ACC112 (cell line): Measurements from ENCODE around the gene CYP4V2.

Experiments
- H2AFZ ChIP-seq: fragments of 200-600 bp; sonication (generic); one replicate; pipeline ENCODE4 v1.6.0; 2017; ENCODE audit warnings: antibody characterized with exemption, low read length; ENCODE audit not compliant: unreplicated experiment
- H3K27ac ChIP-seq: fragments of 200-600 bp; sonication (generic); 2 replicates; pipeline ENCODE4 v1.5.1; 2014; ENCODE audit warnings: low read depth, mild to moderate bottlenecking, antibody characterized with exemption, low read length, moderate library complexity
- H3K27me3 ChIP-seq: fragments of 200-600 bp; sonication (generic); 2 replicates; pipeline ENCODE4 v1.6.1; 2014; ENCODE audit warnings: mild to moderate bottlenecking, antibody characterized with exemption, low read length, moderate library complexity, mixed read lengths; ENCODE audit not compliant: insufficient read depth
- H3K36me3 ChIP-seq: fragments of 200-600 bp; sonication (generic); 2 replicates; pipeline ENCODE4 v1.6.1; 2016; ENCODE audit warnings: mild to moderate bottlenecking, antibody characterized with exemption, low read length, moderate library complexity, mixed read lengths; ENCODE audit not compliant: insufficient read depth
- H3K4me1 ChIP-seq: fragments of 200-600 bp; sonication (generic); one replicate; pipeline ENCODE4 v1.6.1; 2016; ENCODE audit warnings: low read length, mixed read lengths; ENCODE audit not compliant: insufficient read depth, unreplicated experiment, control insufficient read depth
- H3K4me3 ChIP-seq: fragments of 200-600 bp; sonication (generic); 2 replicates; pipeline ENCODE4 v1.5.1; 2014; ENCODE audit warnings: mild to moderate bottlenecking, low read depth, low read length
- H3K79me2 ChIP-seq: fragments of 200-600 bp; sonication (generic); one replicate; pipeline ENCODE4 v1.6.0; 2016; ENCODE audit warnings: low read length; ENCODE audit not compliant: control insufficient read depth, unreplicated experiment, insufficient read depth

The CYP4V2 gene

GRCh38 chr4:186189656-186190055 lies 1.7 kb upstream of the CYP4V2 start:
- H3K4me3 ChIP-seq: no peak overlapping the region

DNA sequence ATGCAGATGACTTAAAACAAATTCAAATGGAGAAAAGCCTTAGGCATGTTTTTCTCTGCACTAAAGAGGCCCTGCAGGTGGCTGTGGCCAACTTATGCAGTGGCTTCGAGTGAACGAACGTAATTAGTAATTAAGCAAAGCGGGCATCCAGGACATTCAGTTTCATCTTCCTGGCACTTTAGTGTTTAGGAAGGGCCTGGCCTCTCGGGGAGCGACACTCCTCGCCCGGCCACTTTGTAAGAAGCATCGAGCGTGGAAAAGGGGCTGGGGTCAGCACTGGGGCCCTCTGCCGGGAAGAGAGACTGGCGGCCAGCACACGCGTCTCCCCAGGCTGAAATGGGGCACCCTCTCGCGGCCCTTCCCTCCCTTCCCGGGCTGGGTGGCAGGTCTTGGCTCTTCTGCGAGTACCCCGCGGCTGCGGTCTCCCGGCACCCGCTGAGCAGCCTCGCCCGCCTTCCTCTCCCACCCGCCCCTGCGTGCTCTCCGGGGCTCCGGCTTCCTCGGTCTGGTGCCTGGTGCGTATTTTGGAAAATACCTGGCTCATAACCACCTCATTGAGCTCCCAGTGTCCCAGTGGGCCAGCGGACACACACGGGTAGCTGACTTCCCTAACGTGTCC lies 677 bp upstream of the CYP4V2 start:
- Histone ChIP-seq H3K27me3 (no peaks in the 10 kb centered on the region), H3K27ac (peak overlapping the region; percentile 38), H3K4me1 (peaks cover 16% of the 10 kb centered on the region), H2AFZ (peak overlapping the region; percentile 89), H3K36me3 (no peaks in the 10 kb centered on the region; the same call in 1 of the 2 replicates), H3K4me3 (peak overlapping the region; percentile 98), H3K79me2 (no peaks in the 10 kb centered on the region)

More at GRCh38 chr4:186189656-186190055, 1.7 kb upstream of the CYP4V2 start:
- Histone ChIP-seq H2AFZ (no peak overlapping the region), H3K79me2 (no peaks in the 10 kb centered on the region), H3K36me3 (no peaks in the 10 kb centered on the region), H3K27me3 (no peaks in the 10 kb centered on the region), H3K4me1 (peaks cover 16% of the 10 kb centered on the region), H3K27ac (no peak overlapping the region)

DNA sequence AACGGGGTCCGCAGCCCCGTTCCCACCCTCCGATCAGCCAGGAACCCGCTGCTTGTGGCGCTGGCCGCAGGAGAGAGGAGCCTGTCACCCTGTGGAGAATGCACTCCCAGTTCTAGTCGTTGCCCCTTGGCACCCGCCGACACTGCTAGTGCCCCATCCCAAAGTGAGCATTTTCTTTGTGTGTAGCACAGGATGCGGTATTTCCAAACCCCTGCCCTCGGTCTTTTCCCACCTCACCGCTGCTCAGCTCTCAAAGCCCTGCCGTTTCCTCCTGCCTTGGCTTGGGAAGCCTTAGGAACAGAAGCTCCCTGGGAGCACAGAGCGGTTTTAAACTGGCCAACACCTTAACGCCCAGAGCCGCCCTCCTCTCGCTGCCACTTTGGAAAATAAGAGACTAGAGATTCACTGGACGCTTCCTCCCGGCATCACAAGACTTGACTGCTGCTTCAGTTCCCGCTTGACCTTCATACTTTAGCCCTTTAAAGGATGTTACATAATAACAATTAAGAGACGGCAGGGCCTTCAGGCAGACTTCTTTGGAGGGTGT lies 772 bp downstream of the CYP4V2 start:
- Histone ChIP-seq H3K27ac (peak overlapping the region; percentile 38), H2AFZ (peak overlapping the region; percentile 89), H3K36me3 (peaks cover 9% of the 10 kb centered on the region; the same call in 1 of the 2 replicates), H3K79me2 (no peaks in the 10 kb centered on the region), H3K4me3 (peak overlapping the region; percentile 98), H3K4me1 (peaks cover 16% of the 10 kb centered on the region), H3K27me3 (no peaks in the 10 kb centered on the region)

GRCh38 chr4:186193851-186194250 lies 2.5 kb downstream of the CYP4V2 start:
- H3K4me1 ChIP-seq: peaks cover 16% of the 10 kb centered on the region
- H3K79me2 ChIP-seq: no peaks in the 10 kb centered on the region
- H3K4me3 ChIP-seq: no peak overlapping the region
- H3K27ac ChIP-seq: no peak overlapping the region
- H3K36me3 ChIP-seq: peaks cover 9% of the 10 kb centered on the region; the same call in 1 of the 2 replicates
- H2AFZ ChIP-seq: no peak overlapping the region
- no peaks in the 10 kb centered on the region for H3K27me3 ChIP-seq

GRCh38 chr4:186196063-186196462 lies 4.7 kb downstream of the CYP4V2 start:
- H3K36me3 ChIP-seq: peaks cover 9% of the 10 kb centered on the region; the same call in 1 of the 2 replicates
- peaks cover 11% of the 10 kb centered on the region for H3K4me1 ChIP-seq
- H2AFZ ChIP-seq: no peak overlapping the region
- no peak overlapping the region for H3K27ac ChIP-seq
- H3K4me3 ChIP-seq: no peak overlapping the region
- H3K79me2 ChIP-seq: no peaks in the 10 kb centered on the region
- no peaks in the 10 kb centered on the region for H3K27me3 ChIP-seq

- Histone ChIP-seq H3K4me1 (no peaks in the 10 kb centered on the region), H3K4me3 (no peak overlapping the region), H3K27ac (no peak overlapping the region), H2AFZ (no peak overlapping the region), H3K27me3 (no peaks in the 10 kb centered on the region), H3K79me2 (no peaks in the 10 kb centered on the region), H3K36me3 (peaks cover 9% of the 10 kb centered on the region; the same call in 1 of the 2 replicates)
Measured at GRCh38 chr4:186200516-186200915, 9.1 kb downstream of the CYP4V2 start.

DNA sequence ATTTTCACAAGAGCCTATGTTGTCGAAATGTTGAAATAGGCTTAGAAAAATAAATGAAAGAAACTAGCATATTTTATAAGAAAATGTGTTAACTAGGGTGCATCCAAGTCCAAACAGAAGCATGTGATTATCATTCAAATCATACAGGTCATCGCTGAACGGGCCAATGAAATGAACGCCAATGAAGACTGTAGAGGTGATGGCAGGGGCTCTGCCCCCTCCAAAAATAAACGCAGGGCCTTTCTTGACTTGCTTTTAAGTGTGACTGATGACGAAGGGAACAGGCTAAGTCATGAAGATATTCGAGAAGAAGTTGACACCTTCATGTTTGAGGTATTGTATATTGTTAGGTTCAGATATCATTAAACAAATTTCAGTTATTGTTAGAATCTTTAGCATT lies 9.6 kb downstream of the CYP4V2 start:
- Histone ChIP-seq H3K4me1 (no peaks in the 10 kb centered on the region), H3K79me2 (no peaks in the 10 kb centered on the region), H3K27ac (no peak overlapping the region), H3K4me3 (no peak overlapping the region), H2AFZ (no peak overlapping the region), H3K36me3 (peaks cover 8% of the 10 kb centered on the region; the same call in 1 of the 2 replicates), H3K27me3 (no peaks in the 10 kb centered on the region)

GRCh38 chr4:186201535-186202230 lies 10.3 kb downstream of the CYP4V2 start:
- no peak overlapping the region for H3K27ac ChIP-seq
- H3K4me1 ChIP-seq: no peaks in the 10 kb centered on the region
- H3K4me3 ChIP-seq: no peak overlapping the region
- H3K79me2 ChIP-seq: no peaks in the 10 kb centered on the region
- H3K27me3 ChIP-seq: no peaks in the 10 kb centered on the region
- no peak overlapping the region for H2AFZ ChIP-seq
- peaks cover 5% of the 10 kb centered on the region; the same call in 1 of the 2 replicates for H3K36me3 ChIP-seq

DNA sequence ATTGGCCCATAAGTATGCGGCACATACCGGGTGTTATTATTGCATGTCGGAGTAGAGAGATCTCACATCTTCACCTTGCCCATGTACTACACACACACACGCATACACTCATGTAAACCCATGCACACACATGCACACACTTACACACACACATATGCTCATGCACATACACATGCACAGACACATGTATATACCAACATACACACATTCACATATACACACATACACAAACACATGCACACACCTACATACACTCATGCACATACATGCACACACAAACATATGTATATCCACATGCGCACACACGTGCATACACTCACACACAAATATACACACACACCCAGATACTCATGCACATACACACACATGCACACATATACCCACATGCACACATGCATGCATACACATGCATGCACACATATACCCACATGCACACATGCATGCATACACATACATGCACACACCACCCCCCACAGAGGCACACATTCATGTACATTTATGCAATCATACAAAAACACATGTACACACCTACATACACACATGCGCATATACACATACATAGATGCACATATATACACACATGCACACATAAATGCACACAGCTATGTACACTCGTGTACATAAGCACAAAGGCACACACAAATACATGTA lies 11.2 kb downstream of the CYP4V2 start:
- Histone ChIP-seq H3K27ac (no peak overlapping the region), H3K4me3 (no peak overlapping the region), H3K27me3 (no peaks in the 10 kb centered on the region), H2AFZ (no peak overlapping the region), H3K4me1 (no peaks in the 10 kb centered on the region), H3K36me3 (no peaks in the 10 kb centered on the region), H3K79me2 (no peaks in the 10 kb centered on the region)

GRCh38 chr4:186203406-186203805 lies 12.0 kb downstream of the CYP4V2 start:
- Histone ChIP-seq H2AFZ (no peak overlapping the region), H3K4me3 (no peak overlapping the region), H3K36me3 (no peaks in the 10 kb centered on the region), H3K4me1 (no peaks in the 10 kb centered on the region), H3K27ac (no peak overlapping the region), H3K79me2 (no peaks in the 10 kb centered on the region), H3K27me3 (no peaks in the 10 kb centered on the region)
